A549 (cell line): ENCODE results near the gene ACSF3.

ENCODE experiments used
- CHD4 ChIP-seq: fragments of 200-600 bp; sonication (generic); IDR thresholded peaks from 2 replicates; pipeline ENCODE4 v1.6.1; 2016; ENCODE audit warnings: antibody characterized with exemption, mild to moderate bottlenecking, borderline replicate concordance
- EP300 ChIP-seq, 2 experiments: fragments of >200 bp; sonication (Bioruptor Twin); formaldehyde crosslinking; IDR thresholded peaks; 2 replicates in 1 of 2; 3 replicates in 1 of 2; pipeline ENCODE4 v1.6.1; 2016 to 2017
- MAX ChIP-seq: IDR thresholded peaks from 2 replicates; pipeline ENCODE4 v1.6.1; 2012
- MYC ChIP-seq: IDR thresholded peaks from 2 replicates; pipeline ENCODE4 v1.6.1; 2012; ENCODE audit warnings: mild to moderate bottlenecking, inconsistent platforms, low read length, improper control_type of control experiment, borderline replicate concordance
- REST ChIP-seq: fragments of 200-600 bp; sonication (generic); IDR thresholded peaks from 2 replicates; pipeline ENCODE4 v1.6.1; 2016; ENCODE audit warnings: antibody characterized with exemption, mild to moderate bottlenecking, moderate library complexity
- SMC3 ChIP-seq: fragments of >200 bp; sonication (Bioruptor Twin); formaldehyde crosslinking; IDR thresholded peaks from 3 replicates; pipeline ENCODE4 v1.6.1; 2018; ENCODE audit warnings: inconsistent platforms
- TP53 ChIP-seq: fragments of 250-450 bp; sonication (Bioruptor Pico); IDR thresholded peaks from 2 replicates; pipeline ENCODE4 v1.5.0; 2021; ENCODE audit warnings: mild to moderate bottlenecking, moderate library complexity
- TF ChIP-seq, protein P1 (sequence below): fragments of 450-650 bp; IDR thresholded peaks from 2 replicates; pipeline ENCODE4 v1.6.1; 2014; ENCODE audit warnings: antibody characterized with exemption
- TF ChIP-seq, protein P2 (sequence below): fragments of >200 bp; sonication (Bioruptor Twin); formaldehyde crosslinking; IDR thresholded peaks from 3 replicates; pipeline ENCODE4 v1.5.1; 2016

DNA sequence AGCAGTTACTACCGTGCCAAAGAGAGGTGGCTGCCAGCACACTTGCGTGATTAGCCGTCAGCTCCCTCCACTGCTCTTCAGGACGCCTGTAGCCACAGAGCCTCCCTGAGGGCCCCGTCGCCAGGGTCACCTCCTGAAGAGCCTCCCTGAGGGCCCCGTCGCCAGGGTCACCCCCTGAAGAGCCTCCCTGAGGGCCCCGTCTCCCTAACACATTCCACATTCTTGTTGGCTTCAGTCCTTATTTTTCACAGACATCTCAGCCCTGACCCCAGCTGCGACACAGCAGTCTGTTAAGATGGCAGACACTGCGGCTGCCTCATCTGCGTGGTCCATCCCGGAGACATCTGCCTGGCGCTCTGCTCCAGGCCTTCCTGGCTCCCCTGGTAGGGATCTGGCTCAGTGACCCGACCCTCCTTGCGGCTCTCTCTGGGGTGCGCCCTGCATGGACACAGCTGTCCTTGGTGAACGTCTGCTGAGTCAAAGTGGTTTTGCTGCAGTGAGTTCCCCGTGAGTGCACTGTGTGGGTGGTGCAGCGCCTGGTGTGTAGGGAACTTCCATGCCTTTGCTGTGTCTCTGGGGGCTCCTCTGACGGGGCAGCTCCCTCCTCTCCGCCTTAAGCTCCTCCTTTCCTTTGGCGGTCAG, 11.4 kb downstream of the ACSF3 start:
- TF ChIP-seq, protein P1, sequence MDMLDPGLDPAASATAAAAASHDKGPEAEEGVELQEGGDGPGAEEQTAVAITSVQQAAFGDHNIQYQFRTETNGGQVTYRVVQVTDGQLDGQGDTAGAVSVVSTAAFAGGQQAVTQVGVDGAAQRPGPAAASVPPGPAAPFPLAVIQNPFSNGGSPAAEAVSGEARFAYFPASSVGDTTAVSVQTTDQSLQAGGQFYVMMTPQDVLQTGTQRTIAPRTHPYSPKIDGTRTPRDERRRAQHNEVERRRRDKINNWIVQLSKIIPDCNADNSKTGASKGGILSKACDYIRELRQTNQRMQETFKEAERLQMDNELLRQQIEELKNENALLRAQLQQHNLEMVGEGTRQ: no peak
- TF ChIP-seq REST (no peak), MYC (no peak), SMC3 (no peak), TP53 (CRISPR knock-in tag) (no peak), MAX (no peak), CHD4 (no peak), EP300 (IDR thresholded peaks at IDR 0.05) (no peak)
- TF ChIP-seq, protein P2, sequence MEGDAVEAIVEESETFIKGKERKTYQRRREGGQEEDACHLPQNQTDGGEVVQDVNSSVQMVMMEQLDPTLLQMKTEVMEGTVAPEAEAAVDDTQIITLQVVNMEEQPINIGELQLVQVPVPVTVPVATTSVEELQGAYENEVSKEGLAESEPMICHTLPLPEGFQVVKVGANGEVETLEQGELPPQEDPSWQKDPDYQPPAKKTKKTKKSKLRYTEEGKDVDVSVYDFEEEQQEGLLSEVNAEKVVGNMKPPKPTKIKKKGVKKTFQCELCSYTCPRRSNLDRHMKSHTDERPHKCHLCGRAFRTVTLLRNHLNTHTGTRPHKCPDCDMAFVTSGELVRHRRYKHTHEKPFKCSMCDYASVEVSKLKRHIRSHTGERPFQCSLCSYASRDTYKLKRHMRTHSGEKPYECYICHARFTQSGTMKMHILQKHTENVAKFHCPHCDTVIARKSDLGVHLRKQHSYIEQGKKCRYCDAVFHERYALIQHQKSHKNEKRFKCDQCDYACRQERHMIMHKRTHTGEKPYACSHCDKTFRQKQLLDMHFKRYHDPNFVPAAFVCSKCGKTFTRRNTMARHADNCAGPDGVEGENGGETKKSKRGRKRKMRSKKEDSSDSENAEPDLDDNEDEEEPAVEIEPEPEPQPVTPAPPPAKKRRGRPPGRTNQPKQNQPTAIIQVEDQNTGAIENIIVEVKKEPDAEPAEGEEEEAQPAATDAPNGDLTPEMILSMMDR: no peak
